ENCODE data around the gene ANXA2R.
"Not testable (repeated sequence)": the region's sequence is repeated elsewhere in the genome, so short reads cannot be mapped to it uniquely, and the experiment has no call there.

ANXA2R gene

DNA sequence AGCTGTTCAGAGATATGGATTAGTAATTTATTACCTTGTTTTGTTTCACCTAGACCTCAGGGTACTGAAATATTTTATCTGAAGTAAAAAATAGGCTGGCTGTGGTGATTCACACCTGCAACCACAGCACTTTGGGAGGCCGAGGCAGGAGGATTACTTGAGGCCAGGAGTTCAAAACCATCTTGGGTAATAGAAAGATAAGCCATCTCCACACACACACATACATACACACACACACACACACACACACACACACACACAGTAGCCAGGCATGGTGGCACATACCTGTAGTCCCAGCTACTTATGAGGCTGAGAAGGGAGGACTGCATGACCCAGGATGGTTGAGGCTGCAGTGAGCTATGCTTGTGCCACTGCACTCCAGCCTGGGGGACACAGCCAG, 3.7 kb downstream of the ANXA2R start:
- no peak for DNase-seq

DNA sequence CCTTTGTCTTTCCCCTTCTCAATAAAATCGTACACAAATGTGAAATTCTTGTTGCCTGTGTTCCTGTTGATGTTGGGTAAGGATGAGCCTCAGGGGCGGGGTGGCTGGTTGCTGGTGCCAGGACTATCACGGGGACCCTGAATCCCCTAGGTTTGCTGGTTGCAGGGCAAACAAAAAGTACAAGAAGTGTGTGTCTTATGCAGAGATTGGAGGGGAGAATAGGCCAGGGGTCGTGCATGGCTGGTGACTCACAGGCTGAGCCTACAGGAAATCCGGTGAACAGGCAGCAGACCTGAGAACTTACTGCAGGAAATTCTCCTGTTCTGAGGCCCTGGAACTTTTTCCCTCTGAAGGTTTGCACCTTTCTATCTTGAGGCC, 5.5 kb downstream of the ANXA2R start:
- no peak for DNase-seq

DNA sequence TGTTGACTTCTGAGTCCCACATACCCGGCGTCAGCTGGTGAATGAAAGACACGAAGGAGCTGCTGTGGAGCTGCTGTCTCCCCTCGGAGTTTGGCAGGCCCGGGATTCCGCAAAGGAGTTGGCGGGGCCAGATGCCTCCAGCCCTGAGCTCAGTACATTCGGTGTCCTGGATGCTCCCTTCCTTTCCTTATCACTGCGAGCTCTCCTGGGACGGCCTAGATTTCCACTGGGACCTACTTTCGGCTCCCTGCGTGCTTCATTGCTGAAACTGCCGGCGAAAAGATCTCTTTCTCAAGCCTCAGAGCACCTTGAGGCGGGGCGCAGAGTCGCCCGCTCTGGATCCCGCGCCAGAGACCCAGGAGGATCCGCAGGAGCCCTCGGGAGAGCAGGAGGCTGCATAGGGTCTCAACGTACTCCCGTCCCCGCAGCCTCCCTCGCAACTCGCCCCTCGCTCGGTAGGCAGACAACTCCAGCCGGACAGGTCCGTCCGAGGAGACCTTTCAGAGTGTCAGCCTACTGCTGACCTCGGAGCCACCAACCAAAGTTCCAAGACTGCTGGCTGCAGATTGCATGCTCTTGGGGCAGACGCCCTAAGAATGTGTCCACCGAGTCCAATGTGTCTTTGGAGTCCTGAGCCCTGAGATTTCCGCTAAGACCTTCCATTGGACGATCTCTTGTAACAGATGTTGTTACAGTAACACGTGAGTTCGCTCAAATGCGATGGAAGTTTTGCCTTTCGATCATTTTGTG, 6.1 kb downstream of the ANXA2R start:
- no peak for DNase-seq

- no peak for DNase-seq
Measured at GRCh38 chr5:43027054-43027785, 12.9 kb downstream of the ANXA2R start.

DNA sequence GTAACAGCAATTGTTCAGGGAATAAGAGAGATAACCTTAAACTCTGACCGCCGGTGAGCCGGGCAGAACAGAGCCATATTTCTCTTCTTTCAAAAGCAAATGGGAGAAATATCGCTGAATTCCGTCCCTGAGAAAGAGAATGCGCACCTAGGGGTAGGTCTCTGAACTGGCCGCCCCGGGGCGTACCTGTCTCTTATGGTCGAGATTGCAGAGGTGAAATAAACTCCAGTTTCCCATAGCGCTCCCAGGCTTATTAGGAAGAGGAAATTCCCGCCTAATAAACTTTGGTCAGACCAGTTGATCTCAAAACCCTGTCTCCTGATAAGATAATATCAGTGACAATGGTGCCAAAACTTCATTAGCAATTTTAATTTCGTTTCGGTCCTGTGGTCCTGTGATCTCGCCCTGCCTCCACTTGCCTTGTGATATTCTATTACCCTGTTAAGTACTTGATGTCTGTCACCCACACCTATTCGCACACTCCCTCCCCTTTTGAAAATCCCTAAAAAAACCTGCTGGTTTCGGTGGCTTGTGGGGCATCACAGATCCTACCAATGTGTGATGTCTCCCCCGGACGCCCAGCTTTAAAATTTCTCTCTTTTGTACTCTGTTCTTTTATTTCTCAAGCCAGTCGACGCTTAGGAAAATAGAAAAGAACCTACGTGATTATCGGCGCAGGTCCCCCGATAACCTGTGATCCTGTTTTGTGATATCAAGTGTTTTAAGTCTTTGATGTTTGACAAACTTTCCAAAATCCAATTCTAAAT, 14.8 kb downstream of the ANXA2R start:
- not testable (repeated sequence) for DNase-seq

- no peak for DNase-seq
Measured at GRCh38 chr5:43024217-43024616, 15.9 kb downstream of the ANXA2R start.

DNA sequence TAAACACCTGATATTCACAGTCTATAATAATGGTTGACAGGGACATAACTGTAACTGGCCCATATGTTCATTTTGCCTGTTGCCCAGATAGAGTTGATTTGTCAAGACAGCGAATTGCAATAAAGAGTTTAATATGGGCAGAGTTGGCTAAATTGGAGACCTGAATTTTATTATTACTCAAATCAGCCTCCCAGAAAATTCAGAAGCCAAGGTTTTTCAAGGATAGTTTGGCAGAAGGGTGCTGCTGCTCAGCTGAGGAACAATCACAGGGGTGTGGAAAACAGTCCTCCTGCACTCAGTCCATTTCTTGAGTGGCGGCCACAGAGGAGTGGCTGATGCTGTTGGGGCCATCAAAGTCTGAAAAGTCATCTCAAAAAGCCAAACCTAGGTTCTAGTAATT, 19.0 kb downstream of the ANXA2R start:
- DNase-seq, result no peak

- DNase-seq, result no peak
Measured at GRCh38 chr5:43020399-43020746, 19.7 kb downstream of the ANXA2R start.

- peak in 1 of 56 donors; percentile 2 for DNase-seq
Measured at GRCh38 chr5:43019614-43020398, 20.3 kb downstream of the ANXA2R start.

DNA sequence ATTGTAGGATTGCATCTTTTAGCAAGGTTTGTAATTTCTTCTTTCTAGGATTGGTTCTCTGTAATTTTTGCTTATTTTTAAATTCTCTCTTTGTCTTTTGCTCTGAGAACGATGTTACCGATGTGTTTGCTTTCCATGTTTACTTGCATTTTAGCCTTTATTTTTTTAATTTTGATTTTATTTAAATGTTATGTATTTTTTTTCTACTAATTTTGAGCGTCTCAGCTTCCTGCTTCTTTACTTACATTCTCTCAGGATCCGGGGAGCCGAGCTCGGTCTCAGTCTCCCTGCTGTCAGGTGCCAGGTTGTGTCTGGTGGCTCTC, 20.9 kb downstream of the ANXA2R start:
- no peak for DNase-seq

DNA sequence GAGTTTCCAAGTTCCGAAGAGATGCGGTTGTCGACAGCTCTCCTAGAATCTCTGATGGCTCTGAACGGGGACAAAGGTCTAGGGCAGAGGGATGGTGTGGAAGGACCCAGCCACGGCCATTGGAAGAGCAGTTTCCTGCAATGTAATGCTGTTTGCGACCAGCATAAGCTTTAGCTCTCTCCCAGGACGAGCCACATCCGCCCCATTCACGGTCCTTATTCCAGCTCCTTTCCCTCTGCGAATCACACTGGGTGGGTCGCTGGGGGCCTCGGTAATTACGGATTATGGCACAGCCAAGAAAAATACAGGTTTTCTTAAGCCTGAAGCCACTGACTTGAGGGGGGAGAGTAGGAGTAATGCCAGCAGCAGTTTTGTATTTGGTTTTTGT, 22.7 kb downstream of the ANXA2R start:
- peak in 1 of 56 donors; percentile 34 for DNase-seq

DNA sequence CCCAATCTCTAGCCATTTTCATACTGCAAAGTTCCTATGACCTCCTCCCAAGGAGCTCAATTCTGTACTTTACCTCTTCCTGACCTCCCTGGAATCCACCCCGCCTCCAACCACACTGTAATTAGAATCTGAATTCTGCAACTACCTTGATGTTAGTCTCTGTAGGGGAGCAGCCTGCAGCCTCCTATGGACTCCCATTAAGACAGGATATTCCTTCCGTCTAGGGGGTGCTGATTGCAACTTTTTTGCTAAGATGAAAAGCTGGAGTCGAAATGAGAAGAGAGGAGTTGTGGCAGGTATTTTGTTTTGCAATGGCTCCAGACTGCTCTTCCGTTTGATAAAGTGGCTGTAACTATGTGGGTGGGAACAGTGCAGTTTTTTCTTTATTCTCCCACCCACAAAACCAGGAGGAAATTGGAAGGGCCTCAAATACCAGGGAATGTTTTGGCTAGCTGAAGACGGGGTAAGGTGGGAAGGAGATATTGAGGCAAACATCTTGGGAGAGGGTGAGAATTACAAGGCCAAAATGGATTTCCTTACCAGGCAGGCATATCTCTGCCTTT, 23.8 kb downstream of the ANXA2R start:
- no peak for DNase-seq

DNA sequence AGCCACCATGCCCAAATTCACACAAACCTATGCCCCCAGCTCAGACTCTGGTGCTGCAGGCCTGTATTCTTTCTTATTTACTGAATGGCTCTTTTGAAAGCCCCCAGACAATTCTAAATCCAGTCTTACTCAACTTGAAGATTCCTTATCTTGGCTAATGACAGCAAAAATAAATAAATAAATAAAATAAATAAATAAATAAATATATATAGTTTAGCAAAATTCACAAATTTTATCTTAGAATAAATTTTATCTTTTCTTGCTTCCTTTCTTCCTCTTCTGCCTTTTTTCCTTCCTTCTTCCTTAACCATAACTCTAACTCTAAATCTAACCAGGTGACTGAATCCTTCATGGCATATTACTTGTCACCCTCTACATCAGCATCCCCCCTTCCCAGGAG, 25.6 kb downstream of the ANXA2R start:
- no peak for DNase-seq

DNA sequence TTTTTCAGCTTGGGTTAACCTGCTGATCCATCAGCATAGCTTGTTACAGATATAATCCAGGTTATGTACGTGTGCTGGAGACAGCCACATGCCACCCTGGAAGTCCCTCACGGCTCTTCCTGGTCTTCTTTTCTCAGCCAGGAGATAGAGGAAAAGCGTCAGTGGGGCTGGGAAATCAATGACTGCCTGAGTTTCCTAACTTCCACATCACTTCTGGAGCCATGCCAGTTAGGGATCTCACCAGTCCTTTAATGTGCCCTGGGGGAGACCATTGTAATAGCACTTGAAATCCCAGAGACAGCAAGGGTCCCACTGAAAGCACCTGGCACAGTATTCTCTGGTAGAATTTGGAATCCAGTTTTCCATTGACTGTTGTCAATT, 29.2 kb downstream of the ANXA2R start:
- no peak for DNase-seq

GRCh38 chr5:43008363-43009153, 31.6 kb downstream of the ANXA2R start:
- DNase-seq, result peak in 46 of 56 donors; percentile 9 to 78 (median 46)

DNA sequence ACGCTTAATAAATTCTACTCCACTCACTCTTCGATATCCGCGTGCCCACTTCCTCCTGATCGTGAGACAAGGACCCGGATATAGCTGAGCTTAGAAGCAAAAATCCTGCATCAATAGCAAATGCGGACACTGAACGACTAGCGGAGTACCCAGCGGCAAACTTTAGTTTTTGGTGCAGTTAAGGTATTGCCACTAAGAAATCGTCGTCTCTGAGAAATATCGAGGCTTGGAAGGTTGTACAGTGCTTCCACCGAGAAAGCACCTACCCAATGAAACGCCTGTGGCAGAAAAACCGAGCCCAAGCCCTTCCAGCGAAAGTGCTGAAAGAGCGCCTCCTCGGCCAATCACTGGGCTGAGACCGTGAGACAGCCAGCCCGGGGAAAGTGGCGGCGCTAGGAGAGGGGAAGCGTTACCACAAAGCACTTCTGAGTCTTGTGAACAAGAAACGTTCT, 32.2 kb downstream of the ANXA2R start:
- peak in 13 of 56 donors; percentile 15 to 67 (median 47) for DNase-seq

- DNase-seq, result peak in 49 of 56 donors; percentile 7 to 81 (median 52)
Measured at GRCh38 chr5:43007246-43007910, 32.7 kb downstream of the ANXA2R start.

DNA sequence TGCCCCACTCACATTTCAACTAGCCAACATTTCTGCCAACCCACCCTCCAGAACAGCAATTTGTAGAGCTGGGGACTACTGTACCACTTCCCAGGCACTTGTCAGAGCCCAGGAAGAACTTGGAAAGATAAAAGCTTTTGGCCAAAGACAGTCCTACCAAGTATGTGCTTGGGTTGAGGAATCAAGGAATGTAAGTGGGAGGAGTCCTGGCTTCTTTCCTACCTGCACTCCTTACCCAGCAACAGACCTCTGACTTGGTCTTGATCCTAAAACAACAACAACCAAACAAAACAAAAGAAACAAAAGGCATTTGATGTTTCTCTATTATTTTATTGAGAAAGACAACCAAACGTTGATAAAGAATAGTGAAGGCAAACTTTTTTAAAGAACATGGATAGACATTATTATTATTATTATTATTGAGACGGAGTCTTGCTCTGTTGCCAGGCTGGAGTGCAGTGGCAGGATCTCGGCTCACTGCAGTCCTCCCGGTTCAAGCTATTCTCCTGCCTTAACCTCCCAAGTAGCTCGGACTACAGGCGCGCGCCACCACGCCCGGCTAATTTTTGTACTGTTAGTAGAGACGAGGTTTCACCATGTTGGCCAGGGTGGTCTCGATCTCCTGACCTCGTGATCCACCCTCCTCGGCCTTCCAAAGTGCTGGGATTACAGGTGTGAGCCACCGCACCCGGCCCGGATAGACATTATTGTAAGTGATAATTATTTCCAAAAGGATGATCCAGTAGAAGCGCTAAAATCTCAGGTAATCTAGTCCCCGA, 33.5 kb downstream of the ANXA2R start:
- DNase-seq, result no peak

DNA sequence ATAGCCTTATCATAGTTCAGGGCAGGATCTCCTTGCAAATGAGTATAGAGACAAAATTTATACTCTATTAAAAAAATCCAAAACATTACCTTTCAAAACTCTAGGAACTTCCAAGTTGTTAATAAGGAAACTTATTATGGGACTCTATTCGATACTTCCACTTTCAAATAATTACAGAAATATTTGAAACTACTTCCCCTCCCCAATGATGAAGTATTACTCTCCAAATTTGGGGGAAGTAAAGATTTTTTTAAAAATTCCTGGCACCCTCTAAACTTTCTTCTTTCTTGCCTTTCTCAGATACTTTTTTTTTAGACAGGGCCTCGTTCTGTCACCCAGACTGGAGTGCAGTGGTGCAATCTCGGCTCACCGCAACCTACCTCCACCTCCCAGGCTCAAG, 35.1 kb downstream of the ANXA2R start:
- no peak for DNase-seq

All from nucleus accumbens (tissue), 56 donors.